Measurements from ENCODE around the gene NR2C2. TPM values are rescaled to one million over a fixed set of nuclear protein-coding genes. Genes with fewer than 3 reads are reported as not detected.

NR2C2 gene
- total and polyA plus RNA-seq, 9 of the 15 experiments (the other 6 are each of a cell fraction or from before 2014, with no cell fraction given): 6.1 to 33.0 (median 14.6) TPM

DNA sequence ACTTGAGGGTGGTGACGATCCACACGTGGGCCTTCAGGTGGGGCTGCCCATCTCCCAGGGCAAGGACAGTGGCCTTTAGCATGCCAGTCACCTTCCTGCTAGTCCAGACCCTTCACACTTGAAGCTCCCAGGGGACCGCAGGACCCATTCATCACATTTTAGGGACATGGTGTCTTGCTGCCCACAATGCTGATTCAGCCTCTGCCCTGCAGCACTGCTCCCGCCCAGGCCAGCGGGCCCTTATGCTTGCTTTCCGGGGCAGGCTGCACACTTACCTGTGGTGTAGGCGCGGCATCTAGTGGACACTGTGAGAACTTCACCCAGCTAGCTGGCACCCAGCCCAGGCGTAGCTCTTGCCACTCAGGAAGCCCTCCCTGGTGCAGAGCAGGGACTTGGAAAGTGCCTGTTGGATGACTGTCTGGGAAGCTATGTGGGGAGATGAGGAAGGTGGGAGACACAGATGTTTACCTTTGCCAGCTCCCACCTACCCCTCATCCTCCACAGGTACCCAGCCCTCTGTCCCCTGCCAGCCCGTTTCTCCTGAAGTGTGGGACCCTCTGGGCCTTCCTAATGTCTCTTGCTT, 26.3 kb upstream of the NR2C2 start (continued):
- TF ChIP-seq MYNN (IDR thresholded peaks at IDR 0.05) (peak; percentile 63; the same call in 1 of the 2 replicates), MYNN (CRISPR knock-in tag; IDR thresholded peaks at IDR 0.05) (no peak), HNRNPUL1 (IDR thresholded peaks at IDR 0.05; ENCODE audit: low read length) (no peak), TCF7 (IDR thresholded peaks at IDR 0.05; ENCODE audit: borderline replicate concordance) (no peak), MYC (IDR thresholded peaks at IDR 0.05; ENCODE audit: low read depth, low read length) (no peak), MYC (CRISPR knock-in tag; IDR thresholded peaks at IDR 0.05; ENCODE audit: borderline replicate concordance, low read depth) (no peak), CTBP1 (IDR thresholded peaks at IDR 0.05; ENCODE audit: borderline replicate concordance) (peak; percentile 57; the same call in 1 of the 2 replicates), RHOXF2B (CRISPR knock-in tag; conservative IDR thresholded peaks at IDR 0.05) (no peak), ZNF282 (CRISPR knock-in tag; IDR thresholded peaks at IDR 0.05) (0 out of 2 replicates have a peak, but pooled peaks have one; percentile 10), POU5F1 (IDR thresholded peaks at IDR 0.05; ENCODE audit: borderline replicate concordance, low read depth, low read length, partially characterized antibody) (no peak), TAL1 (IDR thresholded peaks at IDR 0.05) (no peak), ZNF184 (CRISPR knock-in tag; IDR thresholded peaks at IDR 0.05) (no peak), MTA3 (IDR thresholded peaks at IDR 0.05; ENCODE audit: borderline replicate concordance) (0 out of 2 replicates have a peak, but pooled peaks have one; percentile 36), GABPB2 (CRISPR knock-in tag; conservative IDR thresholded peaks at IDR 0.05) (no peak), BRD9 (IDR thresholded peaks at IDR 0.05; ENCODE audit: low read depth, partially characterized antibody) (no peak), XRCC5 (IDR thresholded peaks at IDR 0.05; ENCODE audit: low read depth, low read length) (peak; percentile 79), NCOA1 (IDR thresholded peaks at IDR 0.05; ENCODE audit: low read depth) (no peak), ZNF217 (CRISPR knock-in tag; IDR thresholded peaks at IDR 0.05) (no peak), RFX5 (IDR thresholded peaks at IDR 0.05; ENCODE audit: low read depth, low read length) (no peak), SMARCE1 (IDR thresholded peaks at IDR 0.05) (no peak), ETV5 (CRISPR knock-in tag; IDR thresholded peaks at IDR 0.05; ENCODE audit: low read depth) (no peak)
- TF ChIP-seq, protein P1, sequence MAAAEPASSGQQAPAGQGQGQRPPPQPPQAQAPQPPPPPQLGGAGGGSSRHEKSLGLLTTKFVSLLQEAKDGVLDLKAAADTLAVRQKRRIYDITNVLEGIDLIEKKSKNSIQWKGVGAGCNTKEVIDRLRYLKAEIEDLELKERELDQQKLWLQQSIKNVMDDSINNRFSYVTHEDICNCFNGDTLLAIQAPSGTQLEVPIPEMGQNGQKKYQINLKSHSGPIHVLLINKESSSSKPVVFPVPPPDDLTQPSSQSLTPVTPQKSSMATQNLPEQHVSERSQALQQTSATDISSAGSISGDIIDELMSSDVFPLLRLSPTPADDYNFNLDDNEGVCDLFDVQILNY (CRISPR knock-in tag; IDR thresholded peaks at IDR 0.05): peak; percentile 77; the same call in 1 of the 2 replicates
- TF ChIP-seq, protein P2, sequence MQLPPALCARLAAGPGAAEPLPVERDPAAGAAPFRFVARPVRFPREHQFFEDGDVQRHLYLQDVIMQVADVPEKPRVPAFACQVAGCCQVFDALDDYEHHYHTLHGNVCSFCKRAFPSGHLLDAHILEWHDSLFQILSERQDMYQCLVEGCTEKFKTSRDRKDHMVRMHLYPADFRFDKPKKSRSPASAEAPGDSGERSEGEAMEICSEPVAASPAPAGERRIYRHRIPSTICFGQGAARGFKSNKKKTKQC (CRISPR knock-in tag; IDR thresholded peaks at IDR 0.05): peak; percentile 87; the same call in 1 of the 2 replicates
- TF ChIP-seq, protein P3, sequence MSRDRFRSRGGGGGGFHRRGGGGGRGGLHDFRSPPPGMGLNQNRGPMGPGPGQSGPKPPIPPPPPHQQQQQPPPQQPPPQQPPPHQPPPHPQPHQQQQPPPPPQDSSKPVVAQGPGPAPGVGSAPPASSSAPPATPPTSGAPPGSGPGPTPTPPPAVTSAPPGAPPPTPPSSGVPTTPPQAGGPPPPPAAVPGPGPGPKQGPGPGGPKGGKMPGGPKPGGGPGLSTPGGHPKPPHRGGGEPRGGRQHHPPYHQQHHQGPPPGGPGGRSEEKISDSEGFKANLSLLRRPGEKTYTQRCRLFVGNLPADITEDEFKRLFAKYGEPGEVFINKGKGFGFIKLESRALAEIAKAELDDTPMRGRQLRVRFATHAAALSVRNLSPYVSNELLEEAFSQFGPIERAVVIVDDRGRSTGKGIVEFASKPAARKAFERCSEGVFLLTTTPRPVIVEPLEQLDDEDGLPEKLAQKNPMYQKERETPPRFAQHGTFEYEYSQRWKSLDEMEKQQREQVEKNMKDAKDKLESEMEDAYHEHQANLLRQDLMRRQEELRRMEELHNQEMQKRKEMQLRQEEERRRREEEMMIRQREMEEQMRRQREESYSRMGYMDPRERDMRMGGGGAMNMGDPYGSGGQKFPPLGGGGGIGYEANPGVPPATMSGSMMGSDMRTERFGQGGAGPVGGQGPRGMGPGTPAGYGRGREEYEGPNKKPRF (IDR thresholded peaks at IDR 0.05; ENCODE audit: low read depth, low read length): no peak
- TF ChIP-seq, protein P4, sequence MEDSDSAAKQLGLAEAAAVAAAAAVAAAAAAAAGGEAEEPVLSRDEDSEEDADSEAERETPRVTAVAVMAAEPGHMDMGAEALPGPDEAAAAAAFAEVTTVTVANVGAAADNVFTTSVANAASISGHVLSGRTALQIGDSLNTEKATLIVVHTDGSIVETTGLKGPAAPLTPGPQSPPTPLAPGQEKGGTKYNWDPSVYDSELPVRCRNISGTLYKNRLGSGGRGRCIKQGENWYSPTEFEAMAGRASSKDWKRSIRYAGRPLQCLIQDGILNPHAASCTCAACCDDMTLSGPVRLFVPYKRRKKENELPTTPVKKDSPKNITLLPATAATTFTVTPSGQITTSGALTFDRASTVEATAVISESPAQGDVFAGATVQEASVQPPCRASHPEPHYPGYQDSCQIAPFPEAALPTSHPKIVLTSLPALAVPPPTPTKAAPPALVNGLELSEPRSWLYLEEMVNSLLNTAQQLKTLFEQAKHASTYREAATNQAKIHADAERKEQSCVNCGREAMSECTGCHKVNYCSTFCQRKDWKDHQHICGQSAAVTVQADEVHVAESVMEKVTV (CRISPR knock-in tag; IDR thresholded peaks at IDR 0.05): peak; percentile 91
